ENCODE measurements around the gene KRTAP16-1. TPM values are rescaled to one million over a fixed set of nuclear protein-coding genes. Genes with fewer than 3 reads are reported as not detected.

The KRTAP16-1 gene
- total and polyA plus RNA-seq, 12 donors = not detected

- no peaks in the 10 kb centered on the region for H3K36me3 ChIP-seq
- no peak for ATAC-seq
- WGBS, 2 donors = 74 to 78% methylated on average over 8 of the region's 8 CpGs
These were observed 18.5 kb upstream of the KRTAP16-1 start for GRCh38 chr17:41327411-41328120.

GRCh38 chr17:41326173-41327145 lies 17.4 kb upstream of the KRTAP16-1 start:
- Histone ChIP-seq H3K4me3 (no peak overlapping the region), H3K27ac (no peak overlapping the region), H3K4me1 (no peaks in the 10 kb centered on the region), H3K9me3 (no peaks in the 10 kb centered on the region), H3K36me3 (no peaks in the 10 kb centered on the region), H3K27me3 (peaks cover 0 to 7% (median 0%) of the 10 kb centered on the region in 7 donors)
- TF ChIP-seq CTCF (IDR thresholded peaks at IDR 0.05) = no peak
- ATAC-seq (peak in 1 of 8 donors; percentile 25), DNase-seq (no peak)
- intact Hi-C loops (cut with DNase I) = loop anchor here in 5 of 10 donors (5.0 to 10.0 kb wide), 4 partner anchors 168 to 524 kb away; no protein-coding TSS in a partner anchor
- WGBS, 2 donors = 82 to 84% methylated on average over 18 of the region's 18 CpGs

More at GRCh38 chr17:41327411-41328120, 18.5 kb upstream of the KRTAP16-1 start:
- no peaks in the 10 kb centered on the region for H3K4me1 ChIP-seq
- no peak for TF ChIP-seq CTCF (IDR thresholded peaks at IDR 0.05)
- no peak for DNase-seq
- H3K27ac ChIP-seq = no peak overlapping the region
- no peaks in the 10 kb centered on the region for H3K9me3 ChIP-seq
- peaks cover 0 to 13% (median 0%) of the 10 kb centered on the region in 7 donors for H3K27me3 ChIP-seq
- intact Hi-C loops (cut with DNase I) = loop anchor here in 5 of 10 donors (5.0 to 10.0 kb wide), 4 partner anchors 167 to 525 kb away; no protein-coding TSS in a partner anchor
- no peak overlapping the region for H3K4me3 ChIP-seq

- Histone ChIP-seq H3K4me3 (no peak overlapping the region), H3K9me3 (peaks cover 0 to 3% (median 0%) of the 10 kb centered on the region in 11 donors), H3K27ac (no peak overlapping the region), H3K27me3 (no peaks in the 10 kb centered on the region), H3K4me1 (no peaks in the 10 kb centered on the region), H3K36me3 (no peaks in the 10 kb centered on the region)
- intact Hi-C loops (cut with DNase I) = loop anchor here in 5 of 10 donors (5.0 to 10.0 kb wide), 4 partner anchors 169 to 523 kb away; no protein-coding TSS in a partner anchor
- DNase-seq (no peak), ATAC-seq (no peak)
- 82 to 84% methylated on average over 6 of the region's 6 CpGs for WGBS, 2 donors
- TF ChIP-seq CTCF (IDR thresholded peaks at IDR 0.05) = no peak
These were observed 16.5 kb upstream of the KRTAP16-1 start for GRCh38 chr17:41325611-41326010.

- Histone ChIP-seq H3K27ac (no peak overlapping the region), H3K27me3 (no peaks in the 10 kb centered on the region), H3K36me3 (no peaks in the 10 kb centered on the region), H3K4me1 (no peaks in the 10 kb centered on the region), H3K4me3 (no peak overlapping the region), H3K9me3 (peaks cover 0 to 8% (median under 1%) of the 10 kb centered on the region in 11 donors)
- no peak for ATAC-seq
- TF ChIP-seq CTCF (IDR thresholded peaks at IDR 0.05) = no peak
- DNase-seq = no peak
- WGBS, 2 donors = 79 to 80% methylated on average over 10 of the region's 10 CpGs
- intact Hi-C loops (cut with DNase I) = loop anchor here in 5 of 10 donors (5.0 to 10.0 kb wide), 4 partner anchors 170 to 523 kb away; no protein-coding TSS in a partner anchor
These were observed 16.0 kb upstream of the KRTAP16-1 start for GRCh38 chr17:41325126-41325525.

Data from heart right ventricle (tissue), 16 donors.